Stimulated activated CD4-positive, alpha-beta T cell treated with anti-CD3 and anti-CD28 coated beads, TNF-alpha, amount 100 ng/mL, for 1 hour (primary cell): ENCODE data around the gene SGPL1.

Source experiments
- DNase-seq, 3 donors: peaks; one replicate each; pipeline ENCODE4 v3.0.0-alpha.2; 2020; ENCODE audit warnings: low read depth in 3 of 3, low spot score in 1 of 3

The SGPL1 gene

DNA sequence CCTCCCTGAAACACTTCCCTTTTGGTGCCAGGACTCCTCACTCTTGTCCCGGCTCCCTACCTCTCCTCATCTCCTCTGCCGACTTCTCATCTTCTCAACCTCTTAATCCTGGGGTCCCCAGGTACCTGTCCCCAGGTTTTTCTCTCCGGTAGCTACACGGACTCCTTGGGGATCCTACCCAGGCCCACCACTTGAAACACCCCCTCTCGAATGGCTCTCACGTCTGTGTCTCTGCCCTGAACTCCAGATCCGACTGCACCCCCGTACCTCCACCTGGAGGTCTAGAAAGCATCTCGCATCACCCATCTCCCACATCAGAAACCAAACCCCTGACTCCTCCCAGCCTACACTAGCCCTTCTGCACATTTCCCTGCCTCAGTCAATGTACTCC is 35.4 kb upstream of the SGPL1 start:
- no peak for DNase-seq

DNA sequence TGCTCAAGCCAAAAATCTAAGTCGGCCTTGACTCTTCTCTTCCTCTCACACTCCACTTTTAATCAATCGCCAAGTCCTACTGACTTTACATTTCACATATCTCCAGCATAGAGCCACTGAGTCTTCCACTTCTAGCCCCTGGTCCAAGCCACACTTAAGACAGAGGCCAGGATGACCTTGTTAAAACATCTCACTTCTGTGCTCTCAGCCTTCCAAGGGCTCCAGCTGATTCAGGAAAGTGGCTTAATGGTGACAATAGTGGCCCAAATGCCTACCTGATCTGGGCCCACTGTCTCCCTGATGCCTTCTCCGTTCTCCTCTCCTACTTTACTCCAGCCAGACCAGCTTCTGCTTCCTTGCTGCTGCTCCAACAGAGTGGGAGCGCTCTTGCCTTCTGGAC is 35.0 kb upstream of the SGPL1 start:
- DNase-seq = no peak

DNA sequence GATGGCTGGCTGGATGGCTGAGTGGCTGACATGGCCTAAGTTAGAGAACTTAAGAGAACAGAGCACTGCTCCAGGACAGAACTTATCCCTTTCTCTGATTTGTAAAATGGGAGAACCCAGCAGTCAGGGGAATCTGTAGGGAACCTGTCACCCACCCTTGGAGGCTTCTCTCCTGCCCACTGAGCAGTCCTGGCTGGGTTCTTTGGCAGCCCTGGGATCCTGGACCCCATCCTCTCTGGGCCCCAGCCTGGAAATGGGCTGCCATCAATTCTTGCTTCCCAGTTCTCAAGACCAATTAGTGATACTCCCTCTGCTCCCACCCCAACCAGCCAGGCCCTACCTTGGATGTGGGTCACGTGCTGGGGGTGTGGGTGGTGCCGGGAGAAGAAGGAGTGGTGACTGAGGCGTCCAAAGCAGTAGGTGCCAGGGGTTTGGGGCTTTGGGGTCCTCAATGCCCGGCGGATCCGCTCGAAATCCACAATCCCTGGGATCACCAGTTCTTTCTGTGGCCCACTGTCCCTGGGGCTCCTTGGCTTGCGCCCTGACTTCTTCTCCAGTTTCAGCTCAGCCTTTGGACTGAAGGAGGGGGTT is 34.2 kb upstream of the SGPL1 start:
- no peak for DNase-seq

DNA sequence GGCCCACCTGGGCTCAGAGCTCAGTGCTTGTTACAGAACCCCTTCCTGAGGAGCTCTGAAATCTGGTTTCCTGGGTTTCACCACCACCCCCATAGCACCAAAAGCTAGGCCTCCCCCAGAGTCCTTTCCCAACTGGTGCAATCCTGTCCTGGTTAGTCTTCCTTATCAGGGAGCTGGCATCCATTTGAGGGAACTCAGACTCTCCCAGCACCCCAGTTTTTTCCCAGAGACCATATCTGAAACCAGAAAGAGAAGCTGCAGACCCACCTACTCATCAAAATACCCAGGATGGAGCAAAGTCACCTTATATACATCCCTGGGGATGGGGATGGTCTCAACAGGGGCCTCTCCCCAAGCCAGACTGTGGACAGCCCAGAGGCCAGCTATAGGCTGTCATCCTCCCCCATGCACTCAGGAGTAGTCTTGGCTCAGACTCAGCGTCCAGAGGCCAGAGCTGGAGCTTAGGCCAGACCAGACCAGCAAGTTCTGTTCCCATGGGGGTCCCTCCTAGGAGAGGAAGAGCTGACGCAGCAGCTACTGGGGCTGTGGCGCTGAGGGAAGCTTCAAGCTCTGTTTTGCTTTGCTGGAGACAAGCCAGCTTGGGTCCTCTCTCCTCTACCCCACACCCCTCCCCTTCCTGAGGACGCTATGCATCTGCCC is 33.5 kb upstream of the SGPL1 start:
- no peak for DNase-seq

DNA sequence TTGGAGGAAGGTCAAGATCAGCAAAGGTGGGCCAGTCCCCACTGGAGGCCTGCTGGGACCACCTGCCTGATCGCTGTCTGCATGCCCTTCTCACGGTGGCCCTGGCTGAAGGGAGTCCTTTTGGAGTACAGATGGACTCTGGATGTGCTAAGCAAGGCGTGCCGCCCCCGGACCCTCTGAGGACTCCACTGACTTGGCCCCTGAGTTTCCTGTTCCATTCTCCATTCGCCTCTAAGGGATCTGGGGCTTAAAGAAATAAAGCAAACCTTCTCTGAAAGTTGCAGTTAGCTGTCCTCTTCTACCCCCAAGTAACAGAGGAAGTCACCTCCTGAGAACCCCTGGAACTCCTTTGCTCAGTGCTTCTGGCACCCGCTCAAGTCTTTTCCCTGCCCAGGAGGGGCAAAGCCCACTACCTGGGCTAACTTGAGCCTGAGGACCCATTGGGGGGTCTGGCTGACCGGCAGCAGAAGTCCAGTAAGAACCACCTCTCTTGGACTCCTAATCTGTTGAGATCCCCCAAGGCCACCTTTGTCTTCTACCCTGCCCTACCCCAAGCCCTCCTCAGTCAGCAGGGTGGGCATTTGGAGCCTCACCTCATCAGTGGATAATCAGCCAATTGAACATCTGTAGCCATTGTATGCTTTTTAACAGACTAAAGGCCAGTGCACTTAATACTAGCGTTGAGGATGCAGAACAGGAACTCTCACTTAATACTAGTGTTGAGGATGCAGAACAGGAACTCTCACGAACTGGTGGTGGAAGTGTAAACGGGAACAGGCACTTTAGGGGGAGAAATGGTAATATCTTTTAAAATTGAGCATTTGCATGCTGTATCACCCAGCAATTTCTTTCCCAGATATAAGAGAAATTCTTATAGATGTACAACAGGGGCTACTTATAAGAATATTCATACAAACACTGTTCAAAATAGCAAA is 32.7 kb upstream of the SGPL1 start:
- DNase-seq = no peak

DNA sequence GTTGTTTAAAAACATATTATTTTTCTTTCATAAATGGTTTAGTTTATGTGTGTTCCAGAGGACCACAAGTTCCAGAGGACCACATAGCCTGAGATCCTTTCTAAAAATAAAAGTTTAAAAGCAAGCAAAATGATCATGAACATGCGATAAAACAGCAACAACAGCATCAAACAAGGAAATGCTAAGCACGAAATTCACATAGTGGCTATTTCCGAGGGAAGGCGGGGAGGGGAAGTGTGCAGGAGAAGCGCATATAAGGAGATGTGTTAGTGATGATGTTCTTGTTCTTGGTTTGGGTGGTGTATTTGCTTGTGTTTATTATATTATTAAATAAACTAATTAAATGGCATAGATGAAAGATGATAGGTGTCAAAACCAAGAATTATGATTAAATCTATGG is 31.7 kb upstream of the SGPL1 start:
- DNase-seq = no peak

DNA sequence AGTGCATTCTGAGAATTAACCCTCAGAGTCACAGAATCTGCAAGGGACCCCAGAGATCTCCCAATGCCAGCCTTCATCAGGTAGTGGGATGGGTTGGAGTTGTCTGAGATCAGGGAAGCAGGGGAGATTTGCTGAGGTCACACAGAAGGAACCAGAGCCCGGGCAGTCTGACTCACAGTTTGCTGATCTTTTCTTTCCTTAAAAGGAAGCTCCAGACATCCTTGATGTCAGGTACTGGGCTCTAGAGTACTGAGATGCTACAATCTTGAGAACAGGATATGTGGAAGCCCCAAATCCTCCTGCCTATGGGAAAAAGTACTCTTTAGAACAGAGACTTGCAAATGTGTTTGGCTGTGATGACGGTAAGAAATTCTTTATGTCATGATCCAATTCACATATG is 31.3 kb upstream of the SGPL1 start:
- DNase-seq = no peak

DNA sequence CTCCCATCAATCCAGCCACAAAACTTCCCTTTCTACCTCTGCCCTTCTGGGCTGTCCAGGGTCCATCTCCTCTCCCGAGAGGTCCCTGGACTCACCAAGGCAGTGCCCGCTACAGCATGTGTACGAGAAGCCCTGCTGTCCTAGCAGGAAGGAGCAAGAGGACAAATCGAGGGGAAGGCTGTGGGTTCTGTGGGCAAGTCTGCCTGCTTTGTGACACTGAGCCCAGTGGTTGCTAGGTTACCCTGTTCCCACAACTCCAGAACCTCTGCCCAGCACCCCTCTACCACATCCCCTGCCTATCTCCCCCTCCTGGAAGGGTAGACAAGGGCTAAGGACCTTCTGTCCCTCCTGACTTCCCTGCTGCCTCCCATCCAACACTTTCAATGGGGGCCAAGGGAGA is 30.6 kb upstream of the SGPL1 start, which contains the start of gene TBATA:
Gene TBATA, minus strand, starts transcription at position 188 of the 400 bp plus-strand sequence. CDS start 1,998 bp downstream, outside the sequence.
- DNase-seq = no peak

DNA sequence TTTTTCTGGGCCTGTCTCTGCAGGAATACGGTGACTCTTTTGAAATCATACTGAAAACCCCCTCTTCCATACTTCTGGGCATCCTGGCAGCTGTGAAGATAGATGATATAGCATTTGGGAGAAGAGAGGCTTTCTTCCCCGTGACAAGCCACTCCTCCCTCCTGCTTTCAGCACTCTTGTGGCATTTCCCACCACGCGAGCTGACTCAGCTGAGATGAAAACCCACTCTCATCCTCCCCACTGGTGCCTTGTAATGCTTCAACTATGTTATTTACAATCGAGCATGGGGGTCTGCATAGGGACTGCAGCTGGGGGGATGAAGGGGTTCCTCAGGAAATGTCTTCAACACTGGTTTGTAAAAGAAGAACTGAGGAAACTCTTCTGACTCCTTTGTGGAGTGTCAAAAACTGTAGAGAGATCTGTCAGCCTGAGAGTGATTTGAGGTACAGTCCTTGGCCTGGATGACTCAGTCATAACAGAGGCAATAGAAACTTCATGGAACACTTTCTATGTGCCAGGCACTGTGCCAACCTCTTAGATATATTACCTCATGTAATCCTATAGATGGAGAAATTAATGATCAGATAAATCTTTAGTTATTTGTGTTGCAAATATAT is 28.8 kb upstream of the SGPL1 start:
- no peak for DNase-seq

DNA sequence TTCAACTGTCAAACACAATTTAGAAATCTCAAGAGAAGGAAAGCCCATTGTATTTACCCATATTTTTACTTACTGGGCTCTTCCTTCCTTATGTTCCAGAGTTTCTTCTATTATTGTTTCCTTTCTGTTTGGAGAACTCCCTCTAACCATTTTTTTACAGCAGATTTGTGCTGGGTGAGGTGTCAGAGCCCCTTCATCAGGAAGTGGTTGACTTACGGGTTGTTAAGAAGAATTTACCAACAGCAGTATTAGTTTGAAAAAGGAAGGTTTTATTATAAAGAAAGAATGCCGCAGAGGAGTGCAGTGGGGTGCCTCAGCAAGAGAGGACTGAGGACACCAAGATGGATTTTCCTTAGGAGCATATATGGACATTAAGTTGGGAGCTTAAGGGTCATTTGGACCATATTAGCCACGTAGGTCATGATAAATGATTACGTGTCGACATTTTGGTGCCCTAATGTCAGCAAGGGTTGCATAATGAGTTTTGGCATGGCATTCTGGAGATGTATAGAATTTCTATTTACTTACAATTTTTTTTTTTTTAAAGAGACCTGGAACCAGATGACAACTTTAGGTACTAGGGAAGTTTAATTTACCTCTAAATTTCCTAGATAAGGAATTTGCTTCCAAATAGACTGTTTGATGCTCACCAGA is 24.2 kb upstream of the SGPL1 start:
- no peak for DNase-seq

DNA sequence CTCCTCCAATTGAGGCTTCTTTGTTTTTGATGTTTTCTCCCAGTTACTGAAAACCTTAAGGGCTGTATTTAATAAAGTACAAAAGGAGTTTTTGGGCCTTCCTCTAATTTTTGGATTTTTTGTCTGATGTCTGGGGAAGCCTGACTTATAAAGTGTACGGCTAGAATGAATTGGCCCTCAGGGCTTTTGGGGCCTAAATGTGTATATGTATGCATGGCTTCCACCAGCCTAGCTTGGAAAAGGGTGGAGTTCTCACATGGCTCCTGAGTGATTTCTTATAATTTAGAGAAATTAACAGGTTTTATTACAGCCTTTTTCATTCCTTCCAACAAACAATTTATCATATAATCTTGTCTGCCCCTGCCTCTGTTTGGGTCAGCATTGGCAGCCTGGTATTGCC is 20.1 kb upstream of the SGPL1 start:
- DNase-seq = no peak

DNA sequence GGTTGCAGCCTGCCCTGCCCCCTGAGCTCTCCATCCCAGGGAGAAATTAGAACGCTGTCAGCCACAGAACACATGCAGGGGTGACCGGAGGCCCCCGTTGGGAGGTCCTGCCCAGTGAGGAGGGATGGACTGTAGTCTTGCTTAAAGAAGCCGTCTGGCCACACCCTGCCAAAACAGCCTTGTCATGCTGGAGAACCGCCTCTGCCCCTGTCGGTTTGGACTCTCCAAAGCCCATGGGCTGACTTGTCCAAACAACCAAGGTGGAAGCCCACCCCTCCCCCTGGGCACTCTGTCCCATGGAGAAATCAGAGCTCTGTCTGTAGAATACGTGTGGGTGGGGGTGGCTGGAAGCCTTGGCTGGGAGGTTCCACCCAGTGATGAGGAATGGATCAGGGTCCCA is 17.9 kb upstream of the SGPL1 start:
- no peak for DNase-seq

DNA sequence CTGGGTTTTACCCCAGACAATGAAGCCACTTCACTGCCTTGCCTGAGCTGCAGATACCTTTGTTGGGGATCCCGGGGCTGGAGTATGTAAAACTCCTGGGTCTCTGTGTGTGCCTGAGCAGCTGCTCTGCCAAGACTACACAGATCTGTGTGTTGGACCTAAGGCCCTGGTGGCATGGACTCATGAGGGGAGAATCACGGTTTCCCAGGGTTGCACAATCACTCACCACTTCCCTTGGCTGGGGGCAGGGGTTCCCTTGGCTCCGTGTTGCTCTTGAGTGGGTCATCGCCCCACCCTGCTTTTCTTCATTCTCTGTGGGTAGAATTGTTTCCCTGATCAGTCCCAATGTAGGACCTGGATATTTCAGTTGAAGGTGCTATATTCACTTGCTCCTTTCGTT is 16.6 kb upstream of the SGPL1 start:
- no peak for DNase-seq

DNA sequence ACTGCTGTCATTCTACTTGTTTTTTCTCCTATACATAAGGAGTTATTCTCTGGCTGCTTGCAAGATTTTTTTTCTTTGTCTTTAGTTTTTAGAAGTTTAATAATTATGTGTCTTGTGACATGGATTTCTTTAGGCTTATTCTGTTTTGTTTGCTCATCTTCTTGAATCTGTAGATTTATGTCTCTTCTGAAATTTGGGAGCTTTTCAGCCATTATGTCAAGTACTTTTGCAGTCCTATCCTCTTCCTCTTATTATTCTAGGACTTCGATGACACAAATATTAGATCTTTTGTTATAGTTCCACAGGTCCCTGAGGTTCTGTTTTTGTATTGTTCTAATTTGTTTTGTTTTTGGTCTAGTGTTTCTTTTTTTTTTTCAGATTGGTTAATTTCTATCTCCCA is 13.9 kb upstream of the SGPL1 start:
- DNase-seq = no peak

DNA sequence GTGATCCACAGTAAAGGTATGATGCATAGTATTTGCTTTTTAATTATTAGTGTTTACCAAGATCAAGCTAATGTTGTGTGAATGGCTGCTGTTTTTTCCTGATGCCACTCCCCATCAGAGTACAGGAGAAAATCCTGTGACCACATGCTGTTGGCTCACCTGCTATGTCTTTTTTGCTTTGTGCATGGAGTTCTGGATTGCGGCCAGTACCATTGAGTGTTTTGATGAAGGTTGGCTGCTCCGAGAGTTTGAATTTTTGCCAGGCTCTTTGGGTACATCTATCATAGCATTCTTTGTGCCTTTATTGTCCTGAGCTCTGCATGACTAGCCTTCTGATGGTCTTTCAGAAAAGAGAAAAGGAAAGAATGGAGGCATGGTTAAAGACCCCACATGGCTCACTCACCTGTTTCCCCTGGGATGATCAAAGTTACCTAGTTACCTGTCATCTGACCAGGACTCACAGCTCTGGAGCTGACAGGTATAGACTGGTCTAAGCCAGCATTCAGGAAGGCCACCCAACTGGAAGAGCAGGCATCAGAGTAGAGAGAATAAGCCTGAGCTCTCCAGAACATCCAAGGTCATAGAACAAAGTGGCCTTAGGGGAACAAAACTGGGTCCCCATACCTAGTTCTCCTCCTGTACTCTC is 11.8 kb upstream of the SGPL1 start:
- DNase-seq = no peak

DNA sequence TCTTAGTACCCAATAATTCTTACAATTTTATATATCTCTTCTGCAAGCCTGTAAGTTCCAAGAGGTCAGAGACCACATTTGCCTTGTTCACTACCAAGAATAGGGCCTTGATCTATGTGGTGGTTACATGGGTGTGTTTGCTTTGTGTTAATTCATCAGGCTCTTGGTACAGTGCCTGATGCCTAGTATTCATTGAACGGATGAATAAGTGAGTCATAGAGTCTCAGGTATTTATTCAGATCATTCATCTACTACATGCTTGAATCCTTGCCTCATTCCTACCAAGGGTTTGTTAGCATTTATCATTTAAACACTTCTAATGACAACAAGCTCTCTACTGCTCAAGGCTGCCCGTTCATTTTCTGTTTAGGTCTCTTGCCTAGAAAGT is 11.3 kb upstream of the SGPL1 start:
- no peak for DNase-seq

DNA sequence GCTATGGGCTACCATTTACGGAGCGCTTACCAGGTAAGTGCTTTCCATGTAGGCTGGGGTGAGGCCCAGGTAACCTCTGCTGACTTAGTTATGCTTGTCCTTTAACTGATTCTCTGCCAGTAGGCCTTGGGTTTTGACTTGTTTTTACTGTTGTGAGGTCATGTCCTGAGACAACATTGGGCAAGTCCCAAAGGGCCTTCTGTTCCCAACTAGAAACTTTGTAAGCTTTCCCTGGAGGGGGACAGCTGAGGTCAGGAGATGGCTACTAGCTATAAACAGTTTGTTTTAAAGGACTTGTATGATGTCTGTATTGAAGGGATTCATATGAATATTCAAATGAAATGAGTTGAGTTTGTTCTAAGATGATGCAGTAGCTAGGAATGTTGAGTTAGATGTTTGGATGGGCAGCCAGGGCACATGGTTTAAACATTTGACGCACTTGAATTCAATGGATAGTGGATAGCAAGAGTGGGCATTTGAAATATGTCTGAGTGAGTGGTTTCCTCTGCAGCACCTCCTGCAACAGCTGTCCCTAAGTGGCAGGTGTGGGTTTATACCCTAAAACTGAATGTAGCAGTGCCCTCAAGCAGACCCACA is 10.0 kb upstream of the SGPL1 start:
- DNase-seq = no peak

DNA sequence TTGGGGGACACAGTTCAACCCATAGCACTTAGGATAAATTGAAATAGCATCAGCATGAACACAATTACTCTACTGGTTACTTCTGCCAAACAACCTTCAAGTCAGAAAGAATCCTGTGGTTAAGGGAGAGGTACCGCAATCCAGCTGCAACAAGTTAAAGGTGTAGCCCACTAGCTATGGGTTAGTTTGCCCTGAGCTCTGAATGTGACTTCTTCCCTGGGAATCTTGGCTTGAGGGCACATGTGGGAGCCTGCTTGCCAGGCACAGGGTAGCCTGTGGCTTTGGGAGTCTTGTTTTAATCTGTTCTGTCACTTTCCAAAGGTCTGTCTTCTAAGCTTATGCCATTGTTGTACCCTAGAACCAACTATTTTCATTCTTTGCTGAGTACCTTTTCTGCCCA is 8.9 kb upstream of the SGPL1 start:
- DNase-seq = no peak

DNA sequence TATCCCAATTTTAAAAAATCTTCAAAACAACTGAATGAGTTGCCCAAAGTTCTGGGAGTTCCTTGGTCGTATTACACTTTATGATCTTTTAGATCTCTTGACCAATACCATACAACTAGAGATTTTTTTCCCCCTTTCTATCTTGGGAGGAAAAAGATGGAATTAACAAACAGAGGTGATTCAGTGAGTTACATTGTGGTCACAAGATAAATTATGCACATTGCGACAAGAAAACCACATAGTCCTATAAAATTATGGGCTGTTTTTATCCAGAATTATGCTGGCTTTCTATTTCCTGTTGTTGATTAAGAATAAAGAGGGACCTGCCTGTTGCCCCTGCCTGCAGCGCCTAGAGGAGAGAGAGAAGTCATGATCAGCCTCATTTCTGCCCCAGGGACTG is 8.2 kb upstream of the SGPL1 start:
- DNase-seq = no peak

DNA sequence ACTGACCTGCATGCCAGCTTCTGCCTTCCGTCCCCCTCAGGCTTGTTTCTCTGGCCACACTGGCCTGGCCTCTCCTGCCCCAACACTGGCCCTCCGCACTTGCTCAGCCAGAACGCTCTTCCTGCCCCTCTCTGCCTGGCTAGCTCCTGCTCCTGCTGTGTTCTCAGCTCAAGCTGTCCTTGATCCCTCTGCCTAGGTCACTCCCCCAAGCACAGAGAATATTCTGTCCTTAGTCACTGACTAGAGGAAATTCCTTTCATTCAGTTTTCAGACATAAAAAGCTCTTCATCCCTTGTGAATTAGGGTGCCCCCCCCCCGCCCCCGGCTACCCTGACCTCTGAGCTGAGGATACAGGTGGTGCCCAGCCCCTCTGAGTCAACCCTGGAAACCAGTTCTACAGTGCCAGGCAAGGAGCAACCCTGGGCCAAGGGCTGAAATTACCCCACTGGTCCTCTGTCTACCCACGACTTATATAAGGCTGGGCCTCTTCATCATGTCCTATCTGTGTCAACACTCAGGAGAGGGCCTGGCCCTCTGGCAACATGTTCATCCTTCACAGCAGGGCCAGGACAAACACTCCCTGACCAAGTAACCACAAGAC is 6.6 kb upstream of the SGPL1 start:
- no peak for DNase-seq
